ENCODE data around the gene SLC40A1. TPM values are rescaled to one million over a fixed set of nuclear protein-coding genes. Genes with fewer than 3 reads are reported as not detected.

SLC40A1 gene
- total and polyA plus RNA-seq, 5 experiments from 2014 or later, result 18.2 to 40.3 (median 33.8) TPM

DNA sequence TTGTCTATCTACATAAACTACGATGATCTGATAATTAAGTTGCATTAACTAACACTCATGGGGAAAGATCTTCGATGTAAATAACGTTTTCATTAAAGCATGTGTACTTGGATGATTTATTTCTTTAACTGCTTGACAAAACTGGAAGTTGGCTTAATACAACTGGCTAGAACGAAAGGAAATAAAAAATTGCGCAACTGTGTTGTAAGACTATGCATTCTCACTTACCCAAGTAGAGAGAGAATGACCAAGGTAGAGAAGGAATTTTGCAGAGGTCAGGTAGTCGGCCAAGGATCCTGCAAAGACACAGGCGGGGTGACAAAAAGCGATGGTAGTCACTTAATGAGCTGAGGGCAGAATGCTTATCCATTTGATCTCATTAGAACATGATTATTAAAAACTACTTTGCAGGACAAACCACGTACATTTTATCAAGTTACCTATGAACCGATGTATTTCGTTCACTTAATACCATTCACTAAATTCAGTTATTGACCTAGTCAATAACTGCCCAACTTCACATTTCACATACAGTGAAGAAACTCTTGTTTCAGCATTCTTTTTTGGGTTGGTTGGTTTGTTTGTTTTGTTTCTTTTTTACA is 900 bp downstream of the SLC40A1 start:
- POLR2A ChIA-PET, result interaction anchor here (0.7 to 2.4 kb wide), 9 partner anchors 7 to 205 kb away, joined by 3 to 18 read pairs (median 7); partner anchors contain the start of genes ORMDL1, OSGEPL1, PMS1 and WDR75
- Mint-ChIP-seq H3K36me3 (peaks cover 0 to 14% (median 0%) of the 10 kb centered on the region in 3 donors), H3K4me3 (peak overlapping the region; percentile 81 to 97 (median 90)), H3K27ac (peak overlapping the region in 8 of 10 donors; percentile 0 to 94 (median 84)), H3K9me3 (no peaks in the 10 kb centered on the region), H3K27me3 (peaks cover 0 to 21% (median 6%) of the 10 kb centered on the region in 5 donors), H3K4me1 (peaks cover 21 to 46% (median 40%) of the 10 kb centered on the region in 4 donors)
- ATAC-seq (no peak), DNase-seq (no peak)

DNA sequence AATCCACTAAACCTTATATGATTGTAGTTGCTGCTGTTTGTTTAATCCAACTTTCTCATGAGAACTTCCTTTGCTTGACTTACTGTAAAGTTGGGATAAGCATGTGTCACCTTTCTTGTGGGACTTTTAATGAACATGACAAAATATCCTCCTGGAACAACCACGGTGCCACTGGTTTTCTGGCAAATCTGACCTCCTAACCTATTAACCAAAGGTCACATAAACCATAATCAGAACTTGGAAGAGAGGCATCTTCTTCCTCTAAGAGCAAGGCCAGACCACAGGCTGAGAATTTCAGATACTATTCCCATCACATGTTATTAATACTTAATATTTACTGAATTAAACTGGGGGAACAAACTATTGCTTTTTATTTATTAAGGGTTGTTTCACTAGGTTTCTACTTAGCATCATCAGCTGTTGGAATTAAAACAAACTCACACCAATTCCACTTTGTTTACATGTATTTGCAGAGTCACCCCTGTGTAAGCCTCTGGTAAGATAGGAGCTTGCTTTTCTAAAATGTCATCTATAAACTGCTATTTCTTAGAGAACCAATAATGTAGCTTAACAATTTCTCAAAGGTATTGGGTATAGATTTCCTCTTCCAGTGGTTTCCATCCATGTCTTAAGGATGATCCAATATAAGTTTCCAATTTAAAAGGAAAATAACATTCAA is 2.2 kb downstream of the SLC40A1 start:
- Mint-ChIP-seq H3K4me3 (peak overlapping the region in 4 of 10 donors; percentile 6 to 97 (median 25)), H3K36me3 (peaks cover 0 to 22% (median 0%) of the 10 kb centered on the region in 3 donors), H3K9me3 (no peaks in the 10 kb centered on the region), H3K4me1 (peaks cover 21 to 48% (median 40%) of the 10 kb centered on the region in 4 donors), H3K27ac (peak overlapping the region in 1 of 10 donors; percentile 58), H3K27me3 (peaks cover 0 to 21% (median 6%) of the 10 kb centered on the region in 5 donors)
- POLR2A ChIA-PET, result no interaction called here
- no peak for DNase-seq
- no peak for ATAC-seq

DNA sequence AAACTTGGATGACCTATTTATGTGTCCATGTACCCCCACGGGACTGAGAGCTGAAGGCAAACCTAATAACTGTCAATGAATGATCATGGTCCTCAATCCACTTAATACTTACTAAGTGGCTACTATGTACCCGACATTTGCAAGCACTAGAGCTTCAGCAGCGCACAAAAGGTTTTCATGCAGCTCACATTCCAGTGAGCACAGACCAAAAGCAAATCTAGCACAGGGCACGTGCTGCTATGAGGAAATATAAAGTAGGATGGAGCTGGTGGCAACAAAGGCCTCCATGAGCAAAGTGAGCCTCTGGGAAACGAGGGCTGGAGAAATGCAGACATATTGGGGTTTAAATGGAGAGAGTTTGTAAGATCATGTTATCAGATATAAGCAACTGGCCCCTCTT is 3.5 kb downstream of the SLC40A1 start:
- peak overlapping the region in 3 of 10 donors; percentile 1 to 66 (median 23) for H3K27ac Mint-ChIP-seq
- peaks cover 21 to 48% (median 41%) of the 10 kb centered on the region in 4 donors for H3K4me1 Mint-ChIP-seq
- H3K9me3 Mint-ChIP-seq, result no peaks in the 10 kb centered on the region
- H3K36me3 Mint-ChIP-seq, result peaks cover 0 to 35% (median 8%) of the 10 kb centered on the region in 3 donors
- no peak for DNase-seq
- no peak overlapping the region for H3K4me3 Mint-ChIP-seq
- no peak for ATAC-seq
- POLR2A ChIA-PET, result no interaction called here
- peaks cover 0 to 16% (median 2%) of the 10 kb centered on the region in 5 donors for H3K27me3 Mint-ChIP-seq

DNA sequence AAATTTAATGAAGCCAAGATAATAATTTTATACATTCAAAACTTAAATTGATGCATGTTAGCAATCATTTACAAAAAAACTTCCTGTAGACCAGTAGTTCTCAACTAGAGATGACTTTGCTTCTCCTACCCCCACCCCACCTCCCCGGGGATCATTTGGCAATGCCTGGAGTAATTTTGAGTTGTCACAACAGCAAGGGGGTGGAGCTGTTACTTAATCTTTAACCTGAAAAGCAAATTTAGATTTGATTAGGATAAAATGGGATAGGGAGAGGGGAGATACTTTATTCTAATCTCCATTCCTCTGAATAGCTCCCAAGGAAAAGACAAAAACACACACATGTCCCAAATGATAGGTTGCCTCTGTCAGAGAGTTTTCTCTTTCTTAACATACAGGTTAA is 4.2 kb downstream of the SLC40A1 start:
- H3K4me3 Mint-ChIP-seq, result no peak overlapping the region
- peaks cover 15 to 40% (median 34%) of the 10 kb centered on the region in 4 donors for H3K4me1 Mint-ChIP-seq
- peak overlapping the region in 1 of 10 donors; percentile 28 for H3K27ac Mint-ChIP-seq
- no peak for ATAC-seq
- peaks cover 0 to 38% (median 8%) of the 10 kb centered on the region in 3 donors for H3K36me3 Mint-ChIP-seq
- no peak for DNase-seq
- H3K27me3 Mint-ChIP-seq, result peaks cover 0 to 9% (median 0%) of the 10 kb centered on the region in 5 donors
- H3K9me3 Mint-ChIP-seq, result no peaks in the 10 kb centered on the region
- POLR2A ChIA-PET, result no interaction called here

DNA sequence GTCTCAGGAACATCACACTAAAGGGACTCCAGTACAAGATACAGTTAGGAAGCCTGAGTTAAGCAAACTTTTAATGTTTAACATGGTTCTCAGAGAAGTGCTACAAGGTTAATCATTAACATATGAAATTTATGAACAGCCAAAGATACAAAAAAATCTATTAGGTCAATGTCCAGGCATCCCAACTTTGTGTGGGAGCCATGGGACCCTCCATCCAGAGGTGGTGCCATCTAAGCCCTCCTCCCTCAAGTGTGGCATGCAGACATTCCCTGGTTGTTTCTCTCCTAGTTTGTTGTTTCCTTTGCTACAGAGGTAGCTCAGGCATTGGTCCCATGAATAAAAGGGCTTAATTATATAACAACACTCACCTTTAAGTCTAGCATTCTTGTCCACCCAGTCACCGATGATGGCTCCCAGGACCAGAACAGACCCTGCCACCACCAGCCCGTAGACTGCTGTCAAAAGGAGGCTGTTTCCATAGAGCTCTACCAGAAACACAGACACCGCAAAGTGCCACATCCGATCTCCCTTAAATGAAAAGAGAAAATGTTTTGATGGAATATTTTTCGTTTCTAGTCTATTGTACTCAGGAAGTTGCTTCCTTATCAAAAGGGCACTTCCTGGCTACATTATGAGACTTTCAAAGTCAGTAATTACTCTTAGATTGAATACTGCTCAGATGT is 5.7 kb downstream of the SLC40A1 start:
- POLR2A ChIA-PET, result no interaction called here
- ATAC-seq, result no peak
- H3K9me3 Mint-ChIP-seq, result no peaks in the 10 kb centered on the region
- H3K4me3 Mint-ChIP-seq, result no peak overlapping the region
- no peak for DNase-seq
- peaks cover 0 to 47% (median 8%) of the 10 kb centered on the region in 3 donors for H3K36me3 Mint-ChIP-seq
- peaks cover 0 to 5% (median 0%) of the 10 kb centered on the region in 5 donors for H3K27me3 Mint-ChIP-seq
- H3K27ac Mint-ChIP-seq, result peak overlapping the region in 7 of 10 donors; percentile 2 to 70 (median 33)
- peaks cover 11 to 37% (median 29%) of the 10 kb centered on the region in 4 donors for H3K4me1 Mint-ChIP-seq

DNA sequence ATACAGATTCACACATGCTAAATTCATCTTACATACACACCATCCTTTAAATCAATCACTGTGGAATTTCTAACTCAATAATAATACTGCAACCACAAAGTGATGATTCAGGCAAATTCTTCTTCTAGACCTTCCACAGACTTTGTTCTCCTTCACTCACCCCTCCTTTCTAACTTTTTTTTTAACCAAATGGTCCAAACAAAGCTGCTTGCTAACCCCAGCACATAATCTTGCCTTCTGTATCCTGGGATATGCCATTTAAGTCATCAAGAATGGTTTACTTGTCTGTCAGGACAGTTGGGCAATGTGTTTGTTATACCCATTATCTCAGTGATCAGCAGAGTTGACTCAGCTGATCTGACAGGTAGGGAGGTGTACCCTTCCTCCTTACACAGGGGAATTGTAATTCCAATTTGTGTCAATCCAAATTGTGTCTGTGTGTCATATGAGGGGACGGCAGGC is 10.0 kb downstream of the SLC40A1 start:
- POLR2A ChIA-PET, result interaction anchor here (1.1 kb wide), 1 partner anchor 10 kb away, joined by 6 read pairs; the partner anchor contains the start of gene SLC40A1
- DNase-seq (no peak), ATAC-seq (no peak)
- Mint-ChIP-seq H3K27me3 (no peaks in the 10 kb centered on the region), H3K36me3 (peaks cover 0 to 57% (median 21%) of the 10 kb centered on the region in 3 donors), H3K9me3 (no peaks in the 10 kb centered on the region), H3K4me1 (peaks cover 11 to 38% (median 31%) of the 10 kb centered on the region in 4 donors), H3K27ac (peak overlapping the region in 5 of 10 donors; percentile 11 to 65 (median 46)), H3K4me3 (no peak overlapping the region)

DNA sequence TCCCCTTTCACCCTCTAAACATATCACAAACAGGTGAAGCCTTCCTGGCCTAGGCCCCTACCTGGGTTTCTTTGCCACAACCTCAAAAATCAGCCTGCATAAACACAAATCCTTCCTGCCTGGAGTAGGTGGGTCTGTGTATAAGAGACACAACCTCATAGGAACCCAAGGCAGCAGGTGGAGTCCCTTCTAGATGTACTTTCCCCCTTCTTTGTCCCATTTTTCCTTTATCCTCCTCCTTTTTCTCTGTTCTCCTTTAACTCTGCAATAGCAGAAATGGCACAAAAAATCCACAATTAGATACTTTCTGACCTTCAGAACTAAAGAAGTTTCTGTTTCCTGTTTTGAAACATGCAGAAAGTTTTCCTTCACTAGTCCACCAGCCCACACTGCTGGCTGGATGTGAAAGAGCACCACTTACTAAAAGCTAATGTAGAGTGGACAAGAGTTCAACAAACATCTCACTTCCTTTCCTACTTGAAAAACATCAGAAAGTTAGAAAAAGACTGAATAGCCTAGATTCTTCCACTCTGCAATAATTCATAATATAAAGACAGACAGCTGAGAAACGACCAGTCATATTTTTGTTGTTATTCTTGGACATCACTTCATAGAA is 11.2 kb downstream of the SLC40A1 start:
- H3K4me3 Mint-ChIP-seq, result peak overlapping the region in 6 of 10 donors; percentile 0 to 53 (median 4)
- H3K36me3 Mint-ChIP-seq, result peaks cover 8 to 56% (median 31%) of the 10 kb centered on the region in 3 donors
- DNase-seq (peak in 1 of 10 donors; percentile 50), ATAC-seq (no peak)
- peak overlapping the region; percentile 70 to 92 (median 82) for H3K27ac Mint-ChIP-seq
- POLR2A ChIA-PET, result interaction anchor here (0.9 to 2.7 kb wide), 2 partner anchors 11 to 133 kb away, joined by 3 to 15 read pairs; partner anchors contain the start of gene SLC40A1
- no peaks in the 10 kb centered on the region for H3K9me3 Mint-ChIP-seq
- no peaks in the 10 kb centered on the region for H3K27me3 Mint-ChIP-seq
- H3K4me1 Mint-ChIP-seq, result peaks cover 12 to 30% (median 27%) of the 10 kb centered on the region in 4 donors

DNA sequence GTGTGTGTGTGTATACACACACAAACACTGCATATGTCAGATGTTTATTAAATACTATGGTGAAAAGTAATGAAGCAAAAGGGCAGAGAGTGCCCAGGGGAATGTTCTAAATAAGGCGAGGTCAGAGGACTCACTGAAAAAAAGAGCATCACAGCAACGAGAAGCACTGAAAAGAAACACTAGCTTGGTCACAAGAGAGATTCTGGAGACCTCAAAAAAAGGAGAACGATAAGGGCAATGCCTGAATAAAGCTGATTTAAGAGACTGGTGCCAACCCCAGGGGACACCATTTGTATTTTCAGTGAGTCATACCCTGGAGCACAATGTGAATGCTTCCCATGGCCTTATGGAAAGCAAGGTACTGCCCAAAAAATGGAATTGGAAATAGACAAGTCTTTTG is 14.5 kb downstream of the SLC40A1 start:
- H3K27ac Mint-ChIP-seq, result no peak overlapping the region
- POLR2A ChIA-PET, result interaction anchor here (0.5 kb wide), 2 partner anchors 74 to 951 kb away, joined by 3 to 4 read pairs; no protein-coding TSS in a partner anchor
- no peak for ATAC-seq
- H3K4me3 Mint-ChIP-seq, result no peak overlapping the region
- H3K4me1 Mint-ChIP-seq, result peaks cover 12 to 30% (median 26%) of the 10 kb centered on the region in 4 donors
- DNase-seq, result no peak
- H3K9me3 Mint-ChIP-seq, result no peaks in the 10 kb centered on the region
- no peaks in the 10 kb centered on the region for H3K27me3 Mint-ChIP-seq
- H3K36me3 Mint-ChIP-seq, result peaks cover 13 to 54% (median 39%) of the 10 kb centered on the region in 3 donors

DNA sequence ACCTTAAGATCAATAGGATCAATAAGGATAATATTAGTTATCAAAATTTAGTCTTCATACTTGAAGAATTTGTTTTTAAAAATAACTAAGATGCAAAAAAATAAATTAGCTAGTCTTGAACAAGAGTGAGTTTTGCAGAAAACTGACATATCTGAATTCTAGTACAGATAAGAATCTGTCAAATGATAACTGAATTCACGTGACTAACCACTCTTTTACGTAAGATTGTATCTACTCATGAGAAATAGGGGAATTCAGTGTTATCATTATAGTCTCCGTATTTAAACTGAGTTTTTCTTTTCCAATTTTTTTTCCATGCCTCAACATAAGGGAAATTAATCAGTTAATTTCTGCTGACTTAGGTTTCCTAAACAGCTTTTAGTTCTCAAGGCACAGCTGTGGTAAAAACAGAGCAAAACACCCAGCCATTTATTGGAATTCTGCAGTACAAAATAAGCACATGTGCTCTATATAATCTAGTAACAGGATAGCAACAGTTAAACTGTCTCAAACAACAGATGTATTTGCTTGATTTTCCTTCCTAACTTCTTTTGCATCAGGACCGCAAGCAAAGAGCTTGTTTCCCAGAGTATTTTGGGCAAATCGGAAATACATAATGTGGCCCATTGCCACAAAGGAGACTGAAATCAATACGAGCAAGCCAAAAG is 19.1 kb downstream of the SLC40A1 start:
- H3K27me3 Mint-ChIP-seq, result no peaks in the 10 kb centered on the region
- H3K36me3 Mint-ChIP-seq, result peaks cover 13 to 51% (median 40%) of the 10 kb centered on the region in 3 donors
- peaks cover 11 to 17% (median 13%) of the 10 kb centered on the region in 4 donors for H3K4me1 Mint-ChIP-seq
- no peak overlapping the region for H3K4me3 Mint-ChIP-seq
- H3K9me3 Mint-ChIP-seq, result no peaks in the 10 kb centered on the region
- ATAC-seq (no peak), DNase-seq (no peak)
- POLR2A ChIA-PET, result no interaction called here
- no peak overlapping the region for H3K27ac Mint-ChIP-seq

DNA sequence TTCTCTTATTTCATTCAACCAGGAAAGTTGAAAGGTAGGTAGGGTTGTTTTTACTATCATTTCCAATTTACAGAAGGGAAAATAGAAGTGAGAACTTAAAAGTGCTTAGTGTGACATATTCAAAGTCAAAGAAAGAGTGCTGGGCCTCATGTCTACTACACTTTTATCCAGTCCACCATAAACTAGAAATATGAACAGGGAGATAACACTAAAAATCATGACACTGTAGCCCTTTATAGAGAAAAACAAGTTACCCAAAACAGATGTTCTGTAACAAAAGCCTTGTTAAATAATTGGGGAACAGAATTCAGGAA is 20.4 kb downstream of the SLC40A1 start:
- Mint-ChIP-seq H3K27ac (no peak overlapping the region), H3K4me1 (peaks cover 10 to 12% (median 11%) of the 10 kb centered on the region in 4 donors), H3K4me3 (peak overlapping the region in 1 of 10 donors; percentile 45), H3K9me3 (no peaks in the 10 kb centered on the region), H3K36me3 (peaks cover 11 to 40% (median 31%) of the 10 kb centered on the region in 3 donors), H3K27me3 (no peaks in the 10 kb centered on the region)
- ATAC-seq (no peak), DNase-seq (no peak)
- POLR2A ChIA-PET, result no interaction called here

DNA sequence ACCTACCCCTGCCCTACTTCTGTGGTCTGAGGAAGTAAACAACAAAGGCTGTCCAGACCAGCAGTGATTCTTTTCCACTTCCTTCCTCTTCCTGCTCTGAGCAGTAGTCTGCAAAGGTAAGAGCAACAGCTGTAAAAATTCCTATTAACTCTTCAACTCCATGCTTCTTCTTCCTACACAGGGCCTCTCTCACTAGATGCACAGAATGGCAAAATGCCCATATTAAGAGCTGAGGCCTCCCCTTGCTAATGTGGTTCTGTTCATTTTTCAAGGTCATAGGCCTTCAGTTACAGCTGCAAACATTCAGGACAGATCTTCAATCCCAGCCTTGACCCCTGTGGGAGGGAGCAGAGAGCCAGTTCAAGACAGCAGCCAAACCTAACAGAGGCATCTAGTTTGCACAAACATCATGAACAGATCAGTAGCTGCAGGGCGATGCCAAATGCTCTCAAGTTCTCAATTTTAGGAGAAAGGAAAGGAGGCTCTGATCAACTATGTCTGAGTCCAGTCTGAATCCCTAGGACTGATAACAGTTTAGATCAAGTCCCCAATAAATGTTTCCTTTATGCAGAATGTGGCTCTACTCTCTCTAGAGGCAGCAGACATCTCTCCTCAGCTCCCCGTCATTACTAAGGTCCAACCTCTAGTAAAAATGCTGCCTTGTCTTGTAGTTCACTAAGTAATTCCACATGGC is 20.9 kb downstream of the SLC40A1 start:
- H3K9me3 Mint-ChIP-seq, result no peaks in the 10 kb centered on the region
- peak overlapping the region in 1 of 10 donors; percentile 45 for H3K4me3 Mint-ChIP-seq
- ATAC-seq (no peak), DNase-seq (no peak)
- H3K27ac Mint-ChIP-seq, result peak overlapping the region in 3 of 10 donors; percentile 3 to 74 (median 68)
- no peaks in the 10 kb centered on the region for H3K27me3 Mint-ChIP-seq
- POLR2A ChIA-PET, result interaction anchor here (0.6 kb wide), 1 partner anchor 20 kb away, joined by 3 read pairs; no protein-coding TSS in a partner anchor
- H3K36me3 Mint-ChIP-seq, result peaks cover 6 to 35% (median 26%) of the 10 kb centered on the region in 3 donors
- H3K4me1 Mint-ChIP-seq, result peaks cover 10 to 11% (median 10%) of the 10 kb centered on the region in 4 donors

All from naive thymus-derived CD8-positive, alpha-beta T cell (primary cell).